Neural cell (in vitro differentiated cells): ENCODE data around the gene SLC26A2.

ENCODE experiments used
- EP300 ChIP-seq: fragments of 450-650 bp; conservative IDR thresholded peaks from 2 replicates; pipeline ENCODE4 v1.6.1; 2014; ENCODE audit warnings: antibody characterized with exemption, mild to moderate bottlenecking, moderate library complexity; ENCODE audit not compliant: poor library complexity, severe bottlenecking
- EZH2 ChIP-seq: fragments of 200-600, 300-800 bp; shearing (Covaris generic), sonication (generic); IDR thresholded peaks from 2 replicates; pipeline ENCODE4 v1.6.1; 2014; ENCODE audit warnings: antibody characterized with exemption, low read length, borderline replicate concordance, mild to moderate bottlenecking; ENCODE audit not compliant: insufficient read depth, poor library complexity, severe bottlenecking
- TF ChIP-seq, protein P1 (sequence below): fragments of 450-650 bp; IDR thresholded peaks from 2 replicates; pipeline ENCODE4 v1.5.1; 2014; ENCODE audit warnings: antibody characterized with exemption, mild to moderate bottlenecking, moderate library complexity; ENCODE audit not compliant: poor library complexity, severe bottlenecking

- TF ChIP-seq, protein P1, sequence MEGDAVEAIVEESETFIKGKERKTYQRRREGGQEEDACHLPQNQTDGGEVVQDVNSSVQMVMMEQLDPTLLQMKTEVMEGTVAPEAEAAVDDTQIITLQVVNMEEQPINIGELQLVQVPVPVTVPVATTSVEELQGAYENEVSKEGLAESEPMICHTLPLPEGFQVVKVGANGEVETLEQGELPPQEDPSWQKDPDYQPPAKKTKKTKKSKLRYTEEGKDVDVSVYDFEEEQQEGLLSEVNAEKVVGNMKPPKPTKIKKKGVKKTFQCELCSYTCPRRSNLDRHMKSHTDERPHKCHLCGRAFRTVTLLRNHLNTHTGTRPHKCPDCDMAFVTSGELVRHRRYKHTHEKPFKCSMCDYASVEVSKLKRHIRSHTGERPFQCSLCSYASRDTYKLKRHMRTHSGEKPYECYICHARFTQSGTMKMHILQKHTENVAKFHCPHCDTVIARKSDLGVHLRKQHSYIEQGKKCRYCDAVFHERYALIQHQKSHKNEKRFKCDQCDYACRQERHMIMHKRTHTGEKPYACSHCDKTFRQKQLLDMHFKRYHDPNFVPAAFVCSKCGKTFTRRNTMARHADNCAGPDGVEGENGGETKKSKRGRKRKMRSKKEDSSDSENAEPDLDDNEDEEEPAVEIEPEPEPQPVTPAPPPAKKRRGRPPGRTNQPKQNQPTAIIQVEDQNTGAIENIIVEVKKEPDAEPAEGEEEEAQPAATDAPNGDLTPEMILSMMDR = no peak
- TF ChIP-seq EZH2 = no peak
- no peak for TF ChIP-seq EP300
These were observed 7.0 kb upstream of the SLC26A2 start for GRCh38 chr5:149953436-149954121.
